ENCODE data around the gene TMTC2. TPM values are rescaled to one million over a fixed set of nuclear protein-coding genes. Genes with fewer than 3 reads are reported as not detected.

TMTC2 gene
- total RNA-seq, 4 donors from 2014 or later: 19.5 to 35.8 (median 22.9) TPM

- H3K36me3 ChIP-seq: no peaks in the 10 kb centered on the region
- H3K9me3 ChIP-seq: no peaks in the 10 kb centered on the region
- no peak overlapping the region for H3K27ac ChIP-seq
- DNase-seq (ENCODE audit: low spot score in 2 of 2): no peak
- TF ChIP-seq POLR2A (IDR thresholded peaks at IDR 0.05) (no peak), CTCF (IDR thresholded peaks at IDR 0.05) (no peak), EP300 (IDR thresholded peaks at IDR 0.05) (no peak)
- 47 to 58% methylated on average over 2 of the region's 2 CpGs for WGBS, 2 donors
- no peak overlapping the region for H3K4me3 ChIP-seq
- H3K27me3 ChIP-seq: no peaks in the 10 kb centered on the region
- H3K4me1 ChIP-seq: no peaks in the 10 kb centered on the region
Measured at GRCh38 chr12:83147341-83147740, 460.6 kb downstream of the TMTC2 start.

GRCh38 chr12:83149987-83150386 lies 463.3 kb downstream of the TMTC2 start:
- Histone ChIP-seq H3K27me3 (no peaks in the 10 kb centered on the region), H3K36me3 (no peaks in the 10 kb centered on the region), H3K4me1 (no peaks in the 10 kb centered on the region), H3K4me3 (no peak overlapping the region), H3K9me3 (no peaks in the 10 kb centered on the region), H3K27ac (no peak overlapping the region)
- DNase-seq (ENCODE audit: low spot score in 2 of 2): no peak
- TF ChIP-seq POLR2A (IDR thresholded peaks at IDR 0.05) (no peak), EP300 (IDR thresholded peaks at IDR 0.05) (no peak), CTCF (IDR thresholded peaks at IDR 0.05) (no peak)
- WGBS, 2 donors: 83 to 87% methylated on average over 3 of the region's 3 CpGs

GRCh38 chr12:83150465-83151189 lies 463.9 kb downstream of the TMTC2 start:
- Histone ChIP-seq H3K27ac (no peak overlapping the region), H3K4me1 (no peaks in the 10 kb centered on the region), H3K9me3 (no peaks in the 10 kb centered on the region), H3K4me3 (no peak overlapping the region), H3K36me3 (no peaks in the 10 kb centered on the region), H3K27me3 (no peaks in the 10 kb centered on the region)
- no peak for DNase-seq (ENCODE audit: low spot score in 2 of 2)
- whole genome bisulfite sequencing, 2 donors: 74 to 86% methylated on average over 3 of the region's 3 CpGs
- TF ChIP-seq EP300 (IDR thresholded peaks at IDR 0.05) (no peak), CTCF (IDR thresholded peaks at IDR 0.05) (no peak), POLR2A (IDR thresholded peaks at IDR 0.05) (no peak)

- Histone ChIP-seq H3K36me3 (no peaks in the 10 kb centered on the region), H3K4me3 (no peak overlapping the region), H3K9me3 (no peaks in the 10 kb centered on the region), H3K27ac (no peak overlapping the region), H3K4me1 (no peaks in the 10 kb centered on the region), H3K27me3 (no peaks in the 10 kb centered on the region)
- DNase-seq (ENCODE audit: low spot score in 2 of 2): no peak
- TF ChIP-seq POLR2A (IDR thresholded peaks at IDR 0.05) (no peak), CTCF (IDR thresholded peaks at IDR 0.05) (no peak)
Measured at GRCh38 chr12:83153177-83153576, 466.5 kb downstream of the TMTC2 start.

- 92 to 98% methylated on average over 5 of the region's 5 CpGs for WGBS, 2 donors
- no peaks in the 10 kb centered on the region for H3K36me3 ChIP-seq
- no peak overlapping the region for H3K27ac ChIP-seq
- no peaks in the 10 kb centered on the region for H3K27me3 ChIP-seq
- no peak for TF ChIP-seq POLR2A (IDR thresholded peaks at IDR 0.05)
- TF ChIP-seq EP300 (IDR thresholded peaks at IDR 0.05): no peak
- TF ChIP-seq CTCF (IDR thresholded peaks at IDR 0.05): no peak
- H3K9me3 ChIP-seq: no peaks in the 10 kb centered on the region
- DNase-seq (ENCODE audit: low spot score in 2 of 2): no peak
- no peak overlapping the region for H3K4me3 ChIP-seq
- no peaks in the 10 kb centered on the region for H3K4me1 ChIP-seq
Measured at GRCh38 chr12:83156815-83157214, 470.1 kb downstream of the TMTC2 start.

Measured in tibial nerve (tissue), 4 donors.